IPS-18c (cell line): ENCODE measurements around the gene MRPS24.
"Not testable (repeated sequence)": the region's sequence is repeated elsewhere in the genome, so short reads cannot be mapped to it uniquely, and the experiment has no call there.

ENCODE experiments used
- H3K4me3 ChIP-seq: 2 replicates; pipeline ENCODE4 v1.7.0; 2013; ENCODE audit warnings: low read depth, mild to moderate bottlenecking, low read length, moderate library complexity; ENCODE audit not compliant: insufficient read depth
- H3K9me3 ChIP-seq: one replicate; pipeline ENCODE4 v1.6.1; 2013; ENCODE audit warnings: mild to moderate bottlenecking, low read length, moderate library complexity; ENCODE audit not compliant: control insufficient read depth, insufficient read depth

MRPS24 gene

DNA sequence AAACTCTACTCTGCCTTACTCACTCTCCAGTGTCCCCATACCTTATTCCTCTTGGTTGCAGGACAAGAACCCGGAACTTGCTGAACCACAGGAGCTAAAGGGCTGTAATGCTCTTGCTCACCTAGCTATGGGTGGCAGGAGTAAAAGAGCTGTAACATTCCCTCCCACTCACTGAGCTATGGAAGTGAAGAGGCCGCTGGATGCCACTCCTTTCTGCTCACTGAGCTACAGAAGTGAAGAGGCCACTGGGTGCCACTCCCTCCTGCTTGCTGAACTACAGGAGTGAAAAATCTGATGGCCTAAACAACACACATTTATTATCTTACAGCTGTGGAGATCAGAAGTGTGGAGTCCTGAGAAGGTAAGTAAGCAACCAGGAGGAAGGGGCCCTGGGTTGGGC lies 17.5 kb downstream of the MRPS24 start:
- no peaks in the 10 kb centered on the region for H3K9me3 ChIP-seq
- no peak overlapping the region for H3K4me3 ChIP-seq

DNA sequence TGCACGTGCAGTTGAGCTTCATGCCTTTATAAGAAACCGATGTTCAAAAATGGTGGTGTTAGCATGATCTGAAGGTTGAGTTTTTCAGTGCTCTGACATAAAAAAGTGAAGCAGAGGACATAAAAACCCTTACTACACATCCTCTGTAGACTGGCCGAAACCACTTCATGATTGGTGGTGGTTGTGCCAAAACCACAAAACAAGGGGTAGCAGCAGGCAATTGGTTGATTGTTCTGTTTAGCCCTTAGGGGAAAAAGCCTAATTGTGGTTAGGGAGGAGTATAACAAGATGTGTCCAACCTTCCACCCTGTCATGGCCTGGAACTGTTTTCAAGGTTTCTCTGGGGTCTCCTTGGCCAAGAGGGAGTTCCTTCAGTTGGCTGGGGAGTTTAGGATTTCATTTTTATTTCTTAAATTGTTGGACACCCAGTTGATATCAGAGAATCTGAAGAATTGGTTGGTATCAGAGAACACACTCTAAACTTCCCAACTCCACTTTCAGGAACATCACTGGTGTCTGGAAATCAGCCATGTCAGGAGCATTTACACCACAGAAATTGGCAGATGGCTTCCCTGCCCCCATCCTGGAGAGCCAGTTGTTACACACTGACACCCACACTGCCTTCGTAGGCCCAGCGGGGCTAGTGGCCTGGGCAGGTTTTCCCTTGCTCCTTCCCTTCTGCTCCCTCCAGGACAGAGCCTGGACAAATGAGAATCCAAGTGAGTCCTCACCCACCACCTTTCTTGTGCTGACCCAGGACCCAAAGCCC lies 18.8 kb downstream of the MRPS24 start:
- Histone ChIP-seq H3K9me3 (no peaks in the 10 kb centered on the region), H3K4me3 (no peak overlapping the region)

- Histone ChIP-seq H3K4me3 (no peak overlapping the region), H3K9me3 (no peaks in the 10 kb centered on the region)
These were observed 20.3 kb downstream of the MRPS24 start for GRCh38 chr7:43849047-43849446.

DNA sequence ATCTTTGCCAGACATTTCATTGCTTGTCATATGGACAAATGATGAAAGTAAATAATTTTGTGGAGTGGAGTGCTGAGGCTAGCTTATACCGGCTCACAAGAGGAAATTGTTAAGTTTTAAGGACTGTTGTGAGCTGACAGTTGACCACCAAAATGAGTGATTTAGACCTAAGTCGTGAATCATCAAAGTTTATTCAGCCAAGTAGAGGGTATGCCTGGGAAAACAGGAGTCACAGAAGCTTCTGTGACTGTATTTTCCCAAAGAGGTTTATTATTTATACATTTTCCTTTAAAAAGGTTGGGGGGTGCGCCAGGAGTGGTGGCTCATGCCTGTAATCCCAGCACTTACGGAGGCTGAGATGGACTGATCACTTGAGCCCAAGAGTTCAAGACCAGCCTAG lies 21.8 kb downstream of the MRPS24 start:
- Histone ChIP-seq H3K4me3 (no peak overlapping the region), H3K9me3 (no peaks in the 10 kb centered on the region)

- Histone ChIP-seq H3K4me3 (no peak overlapping the region), H3K9me3 (no peaks in the 10 kb centered on the region)
These were observed 24.7 kb downstream of the MRPS24 start for GRCh38 chr7:43844662-43845061.

DNA sequence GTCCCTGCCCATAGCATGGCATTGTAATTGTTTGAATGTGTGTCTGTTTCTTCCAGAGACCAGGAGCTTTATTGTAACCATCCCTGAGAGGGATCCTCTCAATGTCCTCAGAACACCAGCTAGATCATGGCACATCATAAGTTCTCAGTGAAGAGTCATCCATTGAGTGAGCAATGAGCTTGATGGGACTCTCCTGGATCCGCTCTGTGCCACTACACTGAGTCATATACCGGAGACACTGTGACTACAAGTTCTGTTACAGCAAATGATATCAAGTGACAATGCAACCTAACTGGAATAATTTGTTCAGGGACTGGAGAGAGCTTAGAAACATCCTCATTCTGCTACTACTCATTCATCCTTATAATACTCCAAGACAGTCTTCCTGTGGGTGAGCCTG lies 25.1 kb downstream of the MRPS24 start:
- Histone ChIP-seq H3K9me3 (no peaks in the 10 kb centered on the region), H3K4me3 (no peak overlapping the region)

DNA sequence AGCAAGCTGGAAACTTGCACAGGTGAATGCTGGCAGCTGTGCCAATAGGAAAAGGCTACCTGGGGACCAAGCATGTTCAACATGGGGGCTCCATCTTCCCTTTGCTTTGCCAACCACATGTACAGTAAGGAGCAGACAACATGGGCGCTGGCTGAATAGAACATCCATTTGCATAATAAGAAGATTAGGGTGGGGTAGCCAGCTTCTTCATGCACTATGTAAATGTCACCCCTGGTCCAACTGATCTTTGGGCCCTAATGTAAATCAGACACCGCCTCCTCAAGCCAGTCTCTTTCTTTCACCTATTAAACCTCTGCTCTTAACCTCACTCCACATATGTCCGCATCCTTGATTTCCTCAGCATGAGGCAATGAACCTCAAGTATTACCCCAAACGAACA lies 26.0 kb downstream of the MRPS24 start:
- H3K9me3 ChIP-seq = no peaks in the 10 kb centered on the region
- no peak overlapping the region for H3K4me3 ChIP-seq

DNA sequence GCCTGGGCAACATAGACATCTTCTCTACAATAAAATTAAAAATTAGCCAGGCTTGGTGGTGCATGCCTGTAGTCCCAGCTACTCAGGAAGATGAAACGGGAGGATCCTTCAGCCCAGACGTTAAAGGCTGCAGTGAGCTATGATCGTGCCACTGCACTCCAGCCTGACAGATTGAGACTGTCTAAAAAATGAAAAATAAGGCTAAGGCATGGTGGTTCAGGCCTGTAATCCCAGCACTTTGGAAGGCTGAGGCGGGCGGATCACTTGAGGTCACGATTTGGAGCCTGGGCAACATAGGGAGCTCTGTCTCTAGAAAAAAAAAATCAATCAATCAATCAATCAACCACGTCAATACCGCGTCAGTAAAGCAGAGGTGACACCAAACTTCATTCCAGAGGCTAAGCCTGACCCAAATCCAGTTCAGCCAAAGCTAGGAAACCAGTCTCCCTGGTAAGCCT lies 31.1 kb downstream of the MRPS24 start:
- H3K4me3 ChIP-seq = no peak overlapping the region

DNA sequence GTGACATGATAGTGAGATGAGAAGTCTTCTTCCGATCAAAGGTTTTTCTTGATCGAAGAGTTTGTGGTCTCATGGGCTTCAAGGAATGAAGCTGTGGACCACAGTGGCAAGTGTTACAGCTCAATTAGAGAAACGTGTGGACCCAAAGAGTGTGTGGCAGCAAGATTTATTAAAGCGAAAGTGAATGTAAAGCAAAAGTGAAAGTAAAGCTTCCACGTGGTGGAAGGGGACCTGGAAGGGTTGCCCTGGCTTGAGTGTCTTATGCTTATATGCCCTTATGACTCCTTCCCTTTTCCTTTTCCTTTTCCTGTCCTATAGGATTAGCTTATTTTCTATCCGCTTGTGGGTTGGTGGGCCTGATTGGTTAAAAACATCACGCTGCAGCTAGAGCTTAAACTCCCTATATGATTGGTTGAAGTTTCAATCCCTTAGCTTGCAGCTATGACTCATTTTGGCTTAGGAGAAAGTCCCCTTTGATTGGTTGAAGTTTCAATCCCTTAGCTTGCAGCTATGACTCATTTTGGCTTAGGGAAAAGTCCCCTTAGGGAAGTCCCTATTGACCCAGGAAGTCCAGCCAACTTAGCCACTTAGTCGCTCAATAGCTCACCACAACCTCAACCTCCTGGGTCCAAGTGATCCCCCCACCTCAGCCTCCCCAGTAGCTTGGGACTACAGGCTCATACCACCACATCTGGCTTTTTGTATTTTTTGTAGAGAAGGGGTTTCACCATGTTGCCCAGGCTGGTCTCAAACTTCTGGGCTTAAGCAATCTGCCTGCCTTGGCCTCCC lies 34.7 kb downstream of the MRPS24 start:
- Histone ChIP-seq H3K9me3 (no peaks in the 10 kb centered on the region), H3K4me3 (no peak overlapping the region)

More for the DNA sequence above, 31.1 kb downstream of the MRPS24 start:
- no peaks in the 10 kb centered on the region for H3K9me3 ChIP-seq

GRCh38 chr7:43830917-43831316 lies 38.4 kb downstream of the MRPS24 start:
- not testable (repeated sequence) for H3K9me3 ChIP-seq, H3K4me3 ChIP-seq

- Histone ChIP-seq H3K4me3 (no peak overlapping the region), H3K9me3 (no peaks in the 10 kb centered on the region)
These were observed 43.9 kb downstream of the MRPS24 start for GRCh38 chr7:43825391-43825808.

- Histone ChIP-seq H3K4me3 (no peak overlapping the region), H3K9me3 (no peaks in the 10 kb centered on the region)
These were observed 44.4 kb downstream of the MRPS24 start for GRCh38 chr7:43824963-43825362.

DNA sequence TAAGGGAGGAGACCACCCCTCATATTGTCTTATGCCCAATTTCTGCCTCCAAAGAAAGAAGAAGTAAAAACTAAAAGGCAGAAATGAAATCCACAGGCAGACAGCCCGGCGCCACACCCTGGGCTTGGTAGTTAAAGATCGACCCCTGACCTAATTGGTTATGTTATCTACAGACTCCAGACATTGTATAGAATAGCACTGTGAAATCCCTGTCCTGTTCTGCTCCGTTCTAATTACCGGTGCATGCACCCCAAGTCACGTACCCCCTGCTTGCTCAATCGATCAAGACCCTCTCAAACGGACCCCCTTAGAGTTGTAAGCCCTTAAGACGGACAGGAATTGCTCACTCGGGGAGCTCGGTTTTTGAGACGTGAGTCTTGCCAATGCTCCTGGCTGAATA lies 44.8 kb downstream of the MRPS24 start:
- H3K4me3 ChIP-seq, H3K9me3 ChIP-seq: not testable (repeated sequence)

- Histone ChIP-seq H3K9me3 (no peaks in the 10 kb centered on the region), H3K4me3 (no peak overlapping the region)
These were observed 45.4 kb downstream of the MRPS24 start for GRCh38 chr7:43823941-43824340.

DNA sequence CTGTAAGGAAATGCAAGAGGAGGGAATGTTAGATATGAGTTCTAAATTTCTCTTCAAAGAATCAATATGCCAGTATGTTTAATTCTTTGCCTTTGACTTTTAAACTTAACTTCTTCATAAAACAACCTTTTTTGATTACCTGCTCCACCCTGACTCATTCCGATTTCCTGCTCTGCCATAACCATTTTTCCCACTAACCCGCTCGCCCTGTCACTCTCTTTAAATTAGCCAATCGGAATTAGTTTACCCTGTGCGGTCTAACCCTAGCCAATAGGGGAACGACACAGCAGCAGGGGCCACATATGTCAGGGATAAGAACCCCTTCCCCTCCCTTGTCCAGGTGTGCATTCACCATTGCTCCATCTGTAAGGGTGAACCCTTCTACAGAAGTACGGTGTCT lies 45.9 kb downstream of the MRPS24 start:
- not testable (repeated sequence) for H3K4me3 ChIP-seq, H3K9me3 ChIP-seq
